Loucy (cell line): ENCODE data around the gene DHRS3.

Experiments
- EZH2phosphoT487 ChIP-seq: fragments of 200-600 bp; IDR thresholded peaks from 2 replicates; pipeline ENCODE4 v1.6.1; 2018; ENCODE audit warnings: antibody characterized with exemption, mild to moderate bottlenecking, moderate library complexity, borderline replicate concordance
- TF ChIP-seq, protein P1 (sequence below): fragments of 200-600 bp; sonication (generic); conservative IDR thresholded peaks from 2 replicates; pipeline ENCODE4 v1.5.1; 2014; ENCODE audit warnings: mild to moderate bottlenecking, antibody characterized with exemption, low read length

DNA sequence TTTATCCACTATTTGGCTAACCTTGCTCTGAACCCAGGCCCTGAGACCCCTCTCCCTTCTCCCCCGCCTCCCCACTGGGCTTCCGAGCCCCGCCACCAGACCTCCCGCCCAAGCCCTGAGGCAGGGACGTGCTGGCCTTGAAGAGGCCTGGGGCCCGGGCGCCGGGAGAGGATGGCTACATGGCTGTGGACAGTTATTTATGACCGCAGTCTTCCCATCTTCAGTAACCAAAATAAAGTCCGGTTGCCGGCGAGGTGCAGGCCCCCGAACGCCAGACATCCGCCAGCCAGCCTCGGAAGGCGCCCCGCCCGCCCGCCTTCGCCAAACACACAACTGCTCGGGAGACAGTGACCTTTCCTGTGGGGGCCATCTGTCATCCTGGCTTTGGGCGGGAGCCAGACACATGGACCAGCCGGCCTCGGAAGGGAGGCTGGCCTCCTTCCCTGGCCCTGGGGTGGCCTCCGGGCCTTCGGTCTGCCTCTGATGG is 69.0 kb downstream of the DHRS3 start:
- TF ChIP-seq, protein P1, sequence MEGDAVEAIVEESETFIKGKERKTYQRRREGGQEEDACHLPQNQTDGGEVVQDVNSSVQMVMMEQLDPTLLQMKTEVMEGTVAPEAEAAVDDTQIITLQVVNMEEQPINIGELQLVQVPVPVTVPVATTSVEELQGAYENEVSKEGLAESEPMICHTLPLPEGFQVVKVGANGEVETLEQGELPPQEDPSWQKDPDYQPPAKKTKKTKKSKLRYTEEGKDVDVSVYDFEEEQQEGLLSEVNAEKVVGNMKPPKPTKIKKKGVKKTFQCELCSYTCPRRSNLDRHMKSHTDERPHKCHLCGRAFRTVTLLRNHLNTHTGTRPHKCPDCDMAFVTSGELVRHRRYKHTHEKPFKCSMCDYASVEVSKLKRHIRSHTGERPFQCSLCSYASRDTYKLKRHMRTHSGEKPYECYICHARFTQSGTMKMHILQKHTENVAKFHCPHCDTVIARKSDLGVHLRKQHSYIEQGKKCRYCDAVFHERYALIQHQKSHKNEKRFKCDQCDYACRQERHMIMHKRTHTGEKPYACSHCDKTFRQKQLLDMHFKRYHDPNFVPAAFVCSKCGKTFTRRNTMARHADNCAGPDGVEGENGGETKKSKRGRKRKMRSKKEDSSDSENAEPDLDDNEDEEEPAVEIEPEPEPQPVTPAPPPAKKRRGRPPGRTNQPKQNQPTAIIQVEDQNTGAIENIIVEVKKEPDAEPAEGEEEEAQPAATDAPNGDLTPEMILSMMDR = no peak
- no peak for TF ChIP-seq EZH2phosphoT487
